Femur (tissue), 1 donor: ENCODE data around the gene PLA2G12B.

ENCODE experiments used
- DNase-seq: peaks from one replicate; pipeline ENCODE4 v3.0.0-alpha.2; 2017

Gene PLA2G12B

DNA sequence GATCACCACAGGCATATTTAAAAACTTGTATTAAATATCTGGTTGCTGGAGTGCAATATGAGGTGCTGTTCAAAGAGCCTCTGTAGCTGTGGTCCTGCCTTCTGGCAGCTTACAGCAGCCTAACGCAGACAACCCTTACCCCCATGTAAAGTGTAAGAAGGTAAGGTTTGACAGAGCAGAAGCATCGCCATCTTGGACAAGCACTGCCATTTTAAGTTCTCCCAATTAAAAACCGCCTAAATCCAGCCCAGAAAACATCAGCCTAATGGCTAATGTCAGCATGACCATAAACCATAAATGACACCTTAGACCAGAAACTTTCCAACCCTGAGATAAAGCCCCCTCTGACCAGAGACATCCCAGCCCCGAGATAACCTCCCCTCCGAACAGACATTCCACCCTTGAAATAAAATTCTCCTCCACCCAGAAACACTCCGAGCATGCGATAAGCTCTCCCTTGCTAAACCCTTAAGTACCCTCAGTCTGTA, 66.4 kb downstream of the PLA2G12B start:
- no peak for DNase-seq

DNA sequence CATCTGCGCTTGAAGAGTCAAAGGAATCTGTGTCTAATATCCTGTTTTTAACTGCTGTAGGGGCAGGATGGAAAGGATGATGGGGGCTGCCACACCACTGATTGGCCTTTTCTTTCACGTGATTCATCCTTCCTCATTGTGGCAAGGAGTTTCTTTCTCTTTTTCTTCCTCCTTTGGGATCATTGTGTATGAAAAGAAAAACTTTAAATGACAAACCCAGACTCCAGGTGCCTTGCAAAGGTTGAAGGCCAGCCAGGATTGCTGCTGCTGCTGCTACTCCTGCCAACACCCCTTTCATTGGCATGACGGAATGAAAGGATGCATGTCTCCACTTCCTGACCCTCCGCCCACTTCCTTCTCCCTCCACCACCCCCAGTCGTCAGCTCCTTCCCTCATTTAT, 67.6 kb downstream of the PLA2G12B start:
- DNase-seq = peak; percentile 51

GRCh38 chr10:72886621-72887020, 68.0 kb downstream of the PLA2G12B start:
- DNase-seq = no peak

- no peak for DNase-seq
Measured at GRCh38 chr10:72885953-72886352, 68.7 kb downstream of the PLA2G12B start.
